Neutrophil (primary cell): ENCODE measurements around the gene NTN1.

Source experiments
- H3K27ac ChIP-seq: fragments of 200-600 bp; sonication (generic); 2 replicates; pipeline ENCODE4 v1.5.1; 2016; ENCODE audit warnings: mild to moderate bottlenecking, moderate library complexity
- H3K27me3 ChIP-seq: fragments of 200-600 bp; sonication (generic); 2 replicates; pipeline ENCODE4 v1.6.0; 2016; ENCODE audit warnings: mild to moderate bottlenecking
- H3K36me3 ChIP-seq: fragments of 200-600 bp; sonication (generic); 2 replicates; pipeline ENCODE4 v1.5.1; 2017
- H3K4me1 ChIP-seq, 2 experiments: fragments of 200-600 bp in 1 of 2; sonication (generic) in 1 of 2; 1 replicate in 1 of 2; 2 replicates in 1 of 2; pipeline versions ENCODE4 v1.5.1 to v1.6.1; 2013 to 2016; ENCODE audit warnings: low read depth in 1 of 2, low read length in 1 of 2, mild to moderate bottlenecking in 1 of 2, moderate library complexity in 1 of 2; ENCODE audit not compliant: control insufficient read depth in 1 of 2, insufficient read depth in 1 of 2
- H3K4me3 ChIP-seq, 2 experiments: fragments of 200-600 bp in 1 of 2; sonication (generic) in 1 of 2; 1 replicate in 1 of 2; 2 replicates in 1 of 2; pipeline ENCODE4 v1.5.1; 2013 to 2016; ENCODE audit warnings: low read depth in 1 of 2, low read length in 1 of 2, mild to moderate bottlenecking in 1 of 2, moderate library complexity in 1 of 2
- H3K9me3 ChIP-seq: fragments of 200-600 bp; sonication (generic); 2 replicates; pipeline ENCODE4 v1.5.1; 2016
- TF ChIP-seq, protein P1 (sequence below): fragments of 200-600 bp; sonication (generic); IDR thresholded peaks from 2 replicates; pipeline ENCODE4 v1.5.1; 2016; ENCODE audit warnings: antibody characterized with exemption

Gene NTN1

GRCh38 chr17:9212376-9213302 lies 191.3 kb downstream of the NTN1 start:
- H3K27ac ChIP-seq, result no peak overlapping the region
- no peaks in the 10 kb centered on the region for H3K36me3 ChIP-seq
- H3K27me3 ChIP-seq, result no peaks in the 10 kb centered on the region
- no peak overlapping the region for H3K4me3 ChIP-seq
- no peaks in the 10 kb centered on the region for H3K9me3 ChIP-seq
- TF ChIP-seq, protein P1, sequence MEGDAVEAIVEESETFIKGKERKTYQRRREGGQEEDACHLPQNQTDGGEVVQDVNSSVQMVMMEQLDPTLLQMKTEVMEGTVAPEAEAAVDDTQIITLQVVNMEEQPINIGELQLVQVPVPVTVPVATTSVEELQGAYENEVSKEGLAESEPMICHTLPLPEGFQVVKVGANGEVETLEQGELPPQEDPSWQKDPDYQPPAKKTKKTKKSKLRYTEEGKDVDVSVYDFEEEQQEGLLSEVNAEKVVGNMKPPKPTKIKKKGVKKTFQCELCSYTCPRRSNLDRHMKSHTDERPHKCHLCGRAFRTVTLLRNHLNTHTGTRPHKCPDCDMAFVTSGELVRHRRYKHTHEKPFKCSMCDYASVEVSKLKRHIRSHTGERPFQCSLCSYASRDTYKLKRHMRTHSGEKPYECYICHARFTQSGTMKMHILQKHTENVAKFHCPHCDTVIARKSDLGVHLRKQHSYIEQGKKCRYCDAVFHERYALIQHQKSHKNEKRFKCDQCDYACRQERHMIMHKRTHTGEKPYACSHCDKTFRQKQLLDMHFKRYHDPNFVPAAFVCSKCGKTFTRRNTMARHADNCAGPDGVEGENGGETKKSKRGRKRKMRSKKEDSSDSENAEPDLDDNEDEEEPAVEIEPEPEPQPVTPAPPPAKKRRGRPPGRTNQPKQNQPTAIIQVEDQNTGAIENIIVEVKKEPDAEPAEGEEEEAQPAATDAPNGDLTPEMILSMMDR, result no peak
- no peaks in the 10 kb centered on the region for H3K4me1 ChIP-seq

GRCh38 chr17:9213303-9213640 lies 192.0 kb downstream of the NTN1 start:
- Histone ChIP-seq H3K27me3 (no peaks in the 10 kb centered on the region), H3K36me3 (no peaks in the 10 kb centered on the region), H3K4me3 (no peak overlapping the region), H3K4me1 (no peaks in the 10 kb centered on the region), H3K27ac (no peak overlapping the region), H3K9me3 (no peaks in the 10 kb centered on the region)
- TF ChIP-seq, protein P1, result no peak

DNA sequence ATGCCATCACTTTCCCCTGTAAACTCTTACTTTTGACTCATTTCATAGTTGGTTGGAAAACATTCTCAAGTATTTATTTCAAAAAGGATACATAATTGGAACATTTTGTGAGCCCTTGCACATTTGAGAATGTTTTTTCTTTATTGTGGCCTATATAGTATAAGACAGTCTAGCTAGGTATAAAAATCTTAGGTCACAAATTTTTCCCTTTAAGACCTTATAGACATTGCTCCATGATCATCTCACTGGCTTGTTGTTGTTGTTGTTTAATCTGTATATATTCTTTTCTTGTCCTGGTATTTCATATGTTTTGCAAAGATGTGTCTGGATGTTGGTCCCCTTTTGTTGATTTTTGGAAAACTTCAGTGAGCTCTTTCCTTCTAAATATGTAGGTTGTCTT lies 194.2 kb downstream of the NTN1 start:
- H3K36me3 ChIP-seq, result no peaks in the 10 kb centered on the region
- TF ChIP-seq, protein P1, result no peak
- no peak overlapping the region for H3K27ac ChIP-seq
- H3K4me1 ChIP-seq, result no peaks in the 10 kb centered on the region
- no peaks in the 10 kb centered on the region for H3K27me3 ChIP-seq
- no peak overlapping the region for H3K4me3 ChIP-seq
- no peaks in the 10 kb centered on the region for H3K9me3 ChIP-seq

DNA sequence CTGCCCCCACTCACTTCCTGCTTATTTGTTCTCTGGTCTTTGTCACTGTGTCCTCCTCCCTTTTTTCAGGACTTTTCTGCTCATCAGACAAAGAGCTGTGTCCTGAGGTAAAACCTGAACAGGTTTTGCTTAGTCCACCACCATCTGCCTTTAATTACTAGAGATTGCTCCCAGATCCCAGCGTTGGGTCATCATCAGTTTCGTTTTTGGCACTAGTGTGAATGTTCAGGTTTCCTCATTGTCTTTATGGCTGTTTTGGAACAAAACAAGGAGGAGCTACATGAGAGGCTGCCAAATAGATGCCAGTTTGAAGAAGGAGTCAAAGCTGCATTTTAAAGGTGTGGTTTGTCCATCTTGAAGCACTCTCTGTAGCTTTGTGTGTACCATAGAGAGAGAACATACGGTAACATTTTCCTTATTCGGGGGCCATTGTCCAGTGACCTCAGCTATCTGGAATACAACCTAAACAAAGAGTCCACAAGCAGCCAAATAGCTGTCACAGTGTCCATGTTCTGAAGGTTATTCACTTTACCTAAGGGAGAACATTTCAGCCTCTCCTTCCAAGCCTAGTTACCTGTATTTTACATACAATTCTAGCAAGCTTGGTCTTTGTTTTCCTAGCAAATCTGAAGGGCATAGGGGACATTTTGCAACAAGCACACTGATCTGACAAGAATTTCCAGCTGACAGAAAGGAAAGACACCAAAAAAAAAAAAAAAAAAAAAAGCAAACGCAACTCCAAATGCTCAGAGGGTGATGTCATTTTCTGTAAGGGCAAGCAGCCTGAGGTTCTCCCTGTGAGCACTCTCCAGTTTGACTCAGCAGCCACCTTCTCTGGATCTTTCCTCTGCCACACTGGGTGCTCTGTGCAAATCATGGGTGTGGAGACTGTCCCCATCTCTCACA lies 196.1 kb downstream of the NTN1 start:
- Histone ChIP-seq H3K4me3 (no peak overlapping the region), H3K36me3 (no peaks in the 10 kb centered on the region), H3K27me3 (no peaks in the 10 kb centered on the region), H3K27ac (no peak overlapping the region), H3K4me1 (no peaks in the 10 kb centered on the region), H3K9me3 (no peaks in the 10 kb centered on the region)
- TF ChIP-seq, protein P1, result no peak

GRCh38 chr17:9218064-9218635 lies 196.8 kb downstream of the NTN1 start:
- no peaks in the 10 kb centered on the region for H3K9me3 ChIP-seq
- H3K27ac ChIP-seq, result no peak overlapping the region
- no peaks in the 10 kb centered on the region for H3K27me3 ChIP-seq
- no peak overlapping the region for H3K4me3 ChIP-seq
- TF ChIP-seq, protein P1, result no peak
- no peaks in the 10 kb centered on the region for H3K36me3 ChIP-seq
- no peaks in the 10 kb centered on the region for H3K4me1 ChIP-seq
